Ecto neural progenitor cell (in vitro differentiated cells): ENCODE measurements around the gene ZXDC.

ENCODE experiments used
- DNase-seq: peaks from one replicate; pipeline ENCODE4 v3.0.0-alpha.2; 2018; ENCODE audit warnings: low spot score

ZXDC gene

DNA sequence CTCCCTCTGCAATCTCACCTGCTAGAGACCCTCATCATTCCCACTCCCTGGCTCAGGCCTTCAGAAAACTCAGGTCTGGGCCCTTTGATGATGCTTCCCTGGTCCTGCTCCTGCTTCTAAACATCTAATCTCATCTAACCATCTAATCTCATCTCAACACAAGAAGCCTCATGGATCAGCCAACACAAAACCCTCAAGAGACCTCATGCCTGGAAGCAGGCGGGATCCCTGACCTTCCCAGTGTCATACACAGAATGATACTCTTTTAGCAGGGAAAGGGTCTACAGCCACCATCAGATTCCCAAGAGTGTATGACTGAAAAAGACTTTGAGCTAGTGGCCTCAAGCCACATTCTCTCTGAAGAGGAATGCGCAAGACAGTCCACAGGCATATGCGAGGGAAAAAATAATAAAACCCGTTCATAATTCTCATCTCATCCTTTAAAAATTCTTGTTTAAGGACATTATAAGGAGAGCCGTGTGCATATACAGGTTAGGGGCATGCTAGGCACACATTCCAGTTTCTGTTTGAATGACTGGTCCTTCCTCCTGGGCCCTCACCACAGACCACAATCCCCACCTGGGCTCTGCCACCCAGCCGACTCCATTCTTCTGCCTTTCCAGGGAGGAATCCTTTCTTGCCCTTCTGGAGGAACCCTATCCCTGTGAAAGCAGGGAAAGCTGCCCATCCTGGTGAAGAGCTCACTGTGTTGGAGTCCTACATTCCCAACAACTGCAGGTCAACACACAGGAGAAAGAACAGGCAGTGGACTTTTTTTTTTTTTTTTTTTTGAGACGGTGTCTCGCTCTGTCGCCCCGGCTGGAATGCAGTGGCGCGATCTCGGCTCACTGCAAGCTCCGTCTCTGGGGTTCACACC, 2.2 kb downstream of the ZXDC start:
- no peak for DNase-seq

DNA sequence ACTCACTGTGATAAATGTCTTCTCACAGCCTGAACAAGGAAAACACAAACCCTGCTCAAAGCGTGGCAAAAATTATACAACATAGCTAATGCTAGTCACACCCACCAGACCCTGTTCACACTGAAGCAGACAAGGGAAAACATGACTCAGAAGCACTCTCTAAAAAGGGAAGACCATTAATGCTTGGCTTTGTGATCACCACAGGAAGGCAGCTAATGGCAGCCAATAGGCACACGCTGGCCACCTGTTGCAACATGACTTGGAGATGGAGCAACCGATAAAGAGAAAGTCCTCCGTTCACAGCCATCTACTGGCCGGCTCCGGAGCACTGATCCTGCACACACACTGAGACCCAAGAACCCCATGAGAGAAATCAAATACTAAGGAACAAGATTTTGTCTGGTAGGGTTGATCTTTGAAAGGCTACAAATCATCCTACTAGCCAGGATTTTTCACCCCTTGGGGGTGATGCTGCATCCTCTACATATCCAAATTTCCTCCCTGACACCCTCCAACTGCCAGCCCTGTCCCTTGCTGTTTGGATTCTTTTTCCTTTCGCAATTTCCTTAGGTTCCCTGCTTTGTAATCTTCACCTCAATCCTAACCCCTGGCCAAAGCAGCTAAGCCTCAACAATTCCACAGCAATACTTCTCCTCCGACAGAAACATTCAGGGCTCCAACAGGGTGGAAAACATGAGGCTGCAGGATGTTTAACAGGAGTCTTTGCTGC, 3.2 kb downstream of the ZXDC start:
- no peak for DNase-seq

DNA sequence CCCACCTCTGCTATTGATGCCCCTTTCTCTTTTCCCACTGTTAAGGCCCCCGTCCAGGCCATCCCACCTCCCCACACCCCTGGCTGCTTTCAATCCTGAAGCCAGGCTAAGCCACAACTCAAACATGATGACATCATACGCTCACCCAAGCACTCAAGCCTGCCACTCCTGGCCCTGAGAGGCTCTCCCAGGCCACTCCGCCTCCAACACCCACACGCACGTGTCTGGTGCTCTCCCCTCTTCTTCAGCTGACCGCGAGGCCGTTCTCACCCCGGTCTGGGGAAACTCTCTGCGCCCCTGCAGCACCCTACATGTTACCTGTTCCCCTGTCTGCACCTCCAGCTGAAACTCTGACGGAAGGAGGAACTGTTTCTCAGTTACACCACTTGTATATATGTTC, 6.2 kb downstream of the ZXDC start:
- DNase-seq = no peak

DNA sequence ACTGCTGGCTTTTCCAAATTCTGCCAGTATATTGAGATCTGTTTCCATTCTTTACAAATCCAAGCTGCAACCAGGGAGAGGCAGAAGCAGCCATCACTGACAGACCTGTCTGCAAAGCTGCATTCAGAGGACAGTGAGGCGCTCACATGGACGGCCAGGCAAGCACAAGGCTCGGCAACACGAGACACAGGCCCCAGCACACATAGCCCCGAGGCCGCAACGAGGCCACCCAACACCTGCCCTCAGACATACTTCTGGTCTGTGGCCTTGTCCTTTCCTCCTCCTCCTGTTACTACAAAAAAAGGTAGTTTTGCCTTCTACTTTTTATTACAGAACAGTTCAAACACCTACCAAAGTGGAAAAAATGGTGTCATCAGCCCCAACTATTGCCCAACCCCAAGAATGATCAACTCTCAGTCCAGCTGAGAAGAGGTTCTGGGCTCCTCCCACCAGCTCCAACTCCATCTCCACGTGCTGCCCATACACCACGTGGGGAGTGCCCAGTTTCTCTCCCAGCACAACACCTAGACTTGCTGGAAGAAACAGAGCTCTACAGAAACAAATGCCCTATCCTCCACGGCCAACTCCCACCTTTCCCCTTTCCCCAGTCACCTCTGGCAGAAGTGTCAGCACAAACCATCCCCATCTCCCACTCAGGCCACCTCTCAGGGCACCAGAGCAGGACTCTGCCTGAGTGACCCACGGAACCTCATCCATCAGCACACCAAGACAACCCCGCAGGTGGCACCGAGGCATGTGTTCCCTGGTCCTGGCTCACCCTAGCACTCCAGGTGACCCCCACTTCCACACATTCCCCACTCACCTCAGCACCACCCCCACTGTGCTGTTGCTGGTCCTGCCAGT, 7.4 kb downstream of the ZXDC start:
- no peak for DNase-seq

DNA sequence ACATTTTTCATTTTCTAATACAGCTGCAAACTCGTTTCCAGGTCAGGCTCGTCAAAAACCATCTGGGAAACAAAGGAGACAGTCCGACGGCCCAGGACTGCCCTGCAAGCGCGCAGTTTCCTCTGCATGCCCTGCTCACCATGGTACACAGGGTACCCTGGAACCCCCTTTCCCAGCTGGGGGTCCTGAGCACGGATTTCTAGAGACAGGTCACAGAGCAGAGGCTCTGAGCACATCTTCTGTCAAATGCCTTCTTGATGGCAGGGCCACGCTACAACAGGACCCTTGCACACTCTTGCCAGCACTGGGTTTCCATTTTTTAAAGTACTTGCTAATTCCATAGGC, 8.1 kb downstream of the ZXDC start:
- DNase-seq = no peak

DNA sequence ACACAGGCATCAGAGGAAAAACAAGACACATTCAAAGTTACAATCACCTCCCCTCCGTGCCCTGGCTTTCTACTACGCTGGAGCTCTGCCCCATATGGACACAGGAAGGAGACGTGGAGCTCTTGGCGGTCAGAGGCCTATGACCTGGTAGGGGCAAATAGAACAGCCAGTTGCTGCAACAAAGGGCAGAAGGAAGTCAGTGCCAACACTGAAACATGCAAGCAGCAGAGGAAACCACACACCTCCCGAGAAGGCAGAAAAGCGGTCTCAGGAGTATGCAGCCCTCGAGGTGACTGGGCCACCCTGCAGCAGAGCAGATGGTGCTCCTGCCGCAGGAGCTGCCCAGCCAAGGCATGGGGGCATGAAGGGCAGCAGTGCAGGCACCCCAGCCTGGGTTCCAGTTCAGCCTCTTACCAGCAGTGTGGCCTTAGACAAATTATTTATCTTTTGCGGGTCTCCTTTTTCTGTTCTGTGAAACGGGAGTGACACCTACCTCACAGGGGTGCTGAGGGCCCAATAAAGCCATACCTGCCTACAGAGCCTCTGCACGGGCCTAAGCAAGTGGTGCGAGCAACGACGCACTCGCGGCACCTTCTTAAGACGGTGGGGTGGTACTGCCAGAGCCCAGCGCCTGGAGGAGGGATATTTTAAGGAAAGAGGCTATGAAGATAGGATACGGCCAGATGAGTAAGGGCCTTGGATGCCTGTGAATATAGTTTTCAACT, 8.6 kb downstream of the ZXDC start:
- DNase-seq = no peak

DNA sequence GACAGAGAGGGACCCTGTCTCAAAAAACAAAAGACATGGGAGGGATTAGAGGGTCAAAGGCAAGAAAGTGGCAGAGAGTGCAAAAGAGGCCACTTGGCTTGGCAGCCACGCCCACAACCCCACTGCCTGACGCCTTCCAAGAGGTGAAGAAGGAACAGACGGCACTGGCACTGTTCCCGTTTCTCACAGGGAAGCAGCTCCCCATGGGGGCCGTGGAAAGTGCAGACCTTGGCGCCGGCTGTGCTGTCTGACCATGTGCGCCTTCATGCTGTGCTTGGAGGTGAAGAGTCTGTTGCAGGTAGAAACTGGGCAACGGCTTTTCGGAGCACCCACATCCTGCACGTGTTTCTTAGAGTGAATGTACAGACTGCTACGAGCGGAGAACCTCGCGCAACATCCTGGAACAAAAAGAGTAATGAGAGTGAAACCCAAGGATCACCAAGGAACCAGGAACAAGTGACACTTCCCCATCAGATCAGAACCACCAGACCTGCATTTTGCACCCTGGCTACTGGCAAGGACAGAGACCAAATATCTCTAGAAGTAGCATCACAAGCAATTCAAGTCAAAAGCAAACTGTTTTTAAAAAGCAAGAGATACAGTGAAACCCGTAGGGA, 9.7 kb downstream of the ZXDC start:
- DNase-seq = no peak

DNA sequence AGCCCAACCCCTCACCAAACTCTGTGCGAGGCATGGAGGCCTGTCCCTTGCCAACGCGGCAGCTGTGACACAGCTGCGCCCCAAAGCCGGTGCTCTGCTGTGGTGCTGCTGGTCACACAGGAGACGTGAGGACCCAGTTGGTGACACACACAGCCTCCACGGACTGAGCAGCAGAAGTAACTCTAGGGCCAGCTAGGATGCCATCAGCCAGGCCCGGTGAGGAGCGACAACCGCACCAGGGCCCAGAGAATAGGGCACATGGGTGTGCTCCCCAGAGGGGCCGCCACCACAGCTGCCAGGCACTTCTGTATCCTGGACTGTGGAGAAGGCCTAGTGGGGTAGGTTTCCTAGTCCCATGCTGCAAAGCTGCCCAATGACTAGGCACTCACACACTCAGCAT, 10.7 kb downstream of the ZXDC start:
- DNase-seq = no peak

DNA sequence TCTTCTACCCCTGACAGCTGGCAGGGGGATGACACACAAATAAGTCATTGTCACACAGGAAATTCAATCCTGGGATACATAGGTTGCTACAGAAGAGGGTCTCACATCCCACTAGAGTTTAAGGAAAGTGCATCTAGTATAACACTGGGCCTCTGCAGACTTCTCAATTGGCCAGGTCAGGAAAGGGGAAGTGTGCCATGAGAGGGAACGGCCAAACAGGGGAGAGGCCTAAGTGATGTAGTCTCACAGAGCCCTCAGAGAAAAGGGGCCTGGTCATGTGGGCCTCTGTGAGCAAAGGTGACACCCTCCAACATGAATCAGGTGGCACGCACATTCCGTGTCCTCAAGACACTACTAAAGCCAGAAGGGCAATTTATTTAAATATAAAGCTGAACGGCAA, 11.2 kb downstream of the ZXDC start:
- DNase-seq = no peak

DNA sequence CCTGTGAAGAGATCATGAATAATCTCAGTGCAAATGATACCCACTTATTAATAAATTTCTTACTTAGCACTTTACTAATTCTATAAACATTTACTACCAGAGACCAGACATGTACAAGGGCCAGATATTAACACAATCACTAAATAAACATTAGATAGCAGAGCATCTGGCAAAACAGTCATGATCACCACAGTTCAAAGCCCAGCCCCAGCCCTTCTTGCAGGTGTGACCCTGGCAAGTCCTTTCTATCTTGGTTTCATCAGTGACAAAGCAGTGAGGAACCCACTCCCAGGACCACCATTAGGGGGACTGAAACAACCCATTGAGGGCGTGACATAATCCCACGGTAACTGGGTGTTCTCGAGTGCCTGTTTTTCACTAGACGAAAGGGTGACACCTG, 11.6 kb downstream of the ZXDC start:
- DNase-seq = no peak

DNA sequence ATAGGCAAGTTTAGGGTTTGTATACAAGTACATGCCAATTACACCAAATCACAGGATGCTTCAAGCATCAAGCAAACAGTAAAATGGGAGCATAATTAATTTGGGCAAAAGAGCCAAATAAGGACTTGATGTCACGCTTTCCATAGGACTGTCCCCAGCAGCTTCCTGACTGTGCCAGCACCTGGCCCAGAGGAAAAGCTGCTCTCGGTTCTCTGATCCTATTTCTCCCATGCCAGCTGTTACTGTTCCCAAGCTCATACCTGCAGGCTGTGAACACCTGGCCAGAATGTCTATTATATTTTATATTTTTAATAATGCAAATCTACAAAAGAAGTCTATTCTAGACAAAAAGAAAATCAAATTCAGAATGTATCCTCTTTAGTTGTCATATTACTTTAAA, 12.2 kb downstream of the ZXDC start:
- DNase-seq = no peak

DNA sequence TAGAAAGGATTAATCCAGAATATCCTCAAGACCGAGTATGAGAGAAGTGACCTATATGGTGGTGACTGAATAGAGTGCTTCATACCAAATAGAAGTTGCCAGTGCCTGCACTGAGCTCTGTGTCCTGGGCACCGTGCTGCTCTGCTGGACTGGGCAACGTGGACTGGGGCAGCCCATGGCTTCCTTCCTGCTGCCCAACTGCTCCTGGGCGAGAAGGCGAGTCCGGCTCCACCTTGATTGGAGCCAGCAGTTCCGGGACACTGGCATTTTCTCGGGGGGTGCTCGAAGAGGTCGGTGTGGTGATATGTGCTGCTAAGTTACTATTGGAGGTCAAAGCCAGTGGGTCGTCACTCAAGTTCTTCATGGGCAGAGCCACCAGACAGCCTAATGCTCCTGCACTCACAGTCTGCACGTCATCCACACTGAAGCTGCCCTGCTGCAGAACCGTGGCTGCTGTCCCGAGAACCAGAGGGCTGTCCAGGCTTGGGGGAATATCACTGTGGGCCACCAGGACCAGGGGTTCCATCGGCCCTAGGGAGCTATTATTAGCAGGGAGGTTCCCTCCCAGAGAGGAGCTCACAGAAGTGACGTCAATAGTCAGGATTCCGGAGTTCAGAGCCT, 14.1 kb downstream of the ZXDC start:
- no peak for DNase-seq

DNA sequence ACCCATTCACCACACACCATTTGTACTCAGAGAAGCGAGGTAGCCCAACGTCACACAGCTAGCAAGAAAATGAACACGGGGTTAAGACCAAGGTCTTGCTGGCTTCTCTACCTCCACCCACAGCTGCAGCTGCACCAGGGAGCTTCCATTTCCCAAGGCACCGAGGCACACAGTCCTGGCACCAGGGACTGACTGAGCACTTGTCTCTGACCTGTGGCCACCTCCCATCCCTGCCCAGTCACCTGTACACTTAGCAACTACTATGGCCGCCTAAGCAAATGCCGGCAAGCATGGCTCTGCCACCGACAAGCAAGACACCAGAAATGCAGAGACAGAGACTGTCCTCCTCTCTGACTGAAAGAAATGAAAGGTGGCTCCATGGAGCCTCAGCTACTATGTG, 15.3 kb downstream of the ZXDC start:
- DNase-seq = no peak

DNA sequence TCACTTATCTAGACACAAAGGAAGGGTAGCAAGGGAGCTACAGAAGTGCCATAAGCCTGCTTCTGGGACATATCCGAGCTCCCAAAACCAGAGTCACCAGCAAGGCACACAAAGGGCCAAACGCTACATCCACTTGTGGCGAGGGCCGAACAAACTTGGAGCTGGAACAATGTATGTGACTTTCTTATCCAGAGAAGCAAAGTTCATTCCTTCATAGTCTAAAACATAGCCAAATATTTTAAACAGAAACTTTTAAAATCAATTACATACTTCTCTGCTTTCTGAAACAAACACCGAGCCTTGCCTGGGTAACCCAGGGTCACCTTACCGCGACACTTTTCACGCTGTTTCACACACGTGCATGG, 15.9 kb downstream of the ZXDC start:
- no peak for DNase-seq

DNA sequence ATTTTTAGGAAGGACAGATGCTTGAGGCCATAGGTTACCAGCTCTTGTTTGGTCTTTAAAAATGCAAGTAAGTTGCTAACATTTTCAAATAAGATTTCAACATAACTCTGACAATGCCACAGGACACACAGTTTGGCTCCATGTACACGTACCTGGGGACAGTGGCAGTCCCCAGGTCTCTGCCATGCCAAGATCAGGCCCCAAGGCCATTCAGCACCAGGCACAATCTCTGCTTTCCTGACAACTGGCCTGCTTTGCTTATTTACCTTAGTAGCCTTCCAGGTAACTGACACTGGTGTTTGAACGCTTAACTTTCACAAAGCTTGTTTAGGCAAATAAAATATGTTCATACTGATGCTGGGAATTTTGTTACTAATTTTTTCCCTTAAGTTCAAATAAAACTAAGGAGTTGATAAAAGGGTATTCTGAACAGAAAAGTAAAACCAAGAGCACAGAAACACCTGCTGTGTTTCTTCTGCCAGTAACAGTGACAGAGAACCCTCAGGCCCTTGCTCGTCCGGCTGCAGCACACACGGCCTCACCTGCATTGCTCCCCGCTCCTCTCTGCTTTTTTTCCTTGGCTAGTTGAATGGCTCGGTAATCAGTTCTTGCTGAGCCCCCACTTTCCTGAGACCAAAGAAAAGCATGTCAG, 16.5 kb downstream of the ZXDC start:
- DNase-seq = no peak

DNA sequence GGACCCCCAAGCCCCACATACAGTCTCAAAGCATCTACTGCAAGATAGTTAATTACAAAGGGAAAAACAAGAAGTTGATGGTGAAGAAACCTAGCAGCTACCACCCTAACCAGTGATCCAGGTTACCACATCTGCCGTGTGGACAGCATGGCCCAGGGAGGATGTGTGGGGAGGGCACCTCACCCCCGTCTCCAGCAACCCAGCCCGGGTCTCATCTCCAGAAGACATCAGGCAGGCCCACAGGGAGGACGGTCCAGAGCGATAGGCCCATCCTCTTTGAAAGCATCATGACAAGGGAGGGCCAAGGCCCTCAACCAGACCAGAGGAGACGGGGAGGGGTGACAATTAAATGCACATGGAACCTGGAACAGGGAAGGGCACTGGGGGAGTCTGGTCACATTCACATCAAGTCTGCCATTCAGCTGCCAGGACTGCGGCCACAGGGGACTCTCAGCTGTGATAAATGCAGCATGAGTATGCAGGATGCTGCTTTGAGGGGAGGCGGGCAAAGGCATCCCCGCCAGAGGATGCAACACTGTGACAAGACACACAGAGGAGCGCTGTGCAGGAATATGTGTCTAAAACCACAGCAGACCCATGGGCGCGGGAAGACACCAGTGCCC, 18.8 kb downstream of the ZXDC start:
- no peak for DNase-seq

DNA sequence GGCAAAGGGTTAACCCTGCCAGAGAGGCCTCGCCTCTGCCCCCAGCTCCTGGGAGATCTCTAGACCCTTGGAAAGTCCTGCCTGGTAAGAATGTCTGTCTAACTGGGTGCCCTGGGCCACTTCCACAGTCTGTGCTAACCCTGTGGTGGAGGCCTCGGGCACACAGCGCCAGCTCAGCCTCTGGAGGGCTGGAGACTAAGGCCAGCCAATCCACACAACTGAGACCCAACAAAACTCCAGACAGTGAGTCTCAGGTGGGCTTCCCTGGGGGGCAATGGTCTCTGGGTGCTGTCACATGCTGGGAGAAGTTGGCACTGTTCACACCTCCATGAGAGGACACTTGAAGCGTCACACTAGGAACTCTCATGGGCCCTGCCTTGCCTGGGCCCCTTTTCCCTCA, 19.5 kb downstream of the ZXDC start:
- DNase-seq = no peak

DNA sequence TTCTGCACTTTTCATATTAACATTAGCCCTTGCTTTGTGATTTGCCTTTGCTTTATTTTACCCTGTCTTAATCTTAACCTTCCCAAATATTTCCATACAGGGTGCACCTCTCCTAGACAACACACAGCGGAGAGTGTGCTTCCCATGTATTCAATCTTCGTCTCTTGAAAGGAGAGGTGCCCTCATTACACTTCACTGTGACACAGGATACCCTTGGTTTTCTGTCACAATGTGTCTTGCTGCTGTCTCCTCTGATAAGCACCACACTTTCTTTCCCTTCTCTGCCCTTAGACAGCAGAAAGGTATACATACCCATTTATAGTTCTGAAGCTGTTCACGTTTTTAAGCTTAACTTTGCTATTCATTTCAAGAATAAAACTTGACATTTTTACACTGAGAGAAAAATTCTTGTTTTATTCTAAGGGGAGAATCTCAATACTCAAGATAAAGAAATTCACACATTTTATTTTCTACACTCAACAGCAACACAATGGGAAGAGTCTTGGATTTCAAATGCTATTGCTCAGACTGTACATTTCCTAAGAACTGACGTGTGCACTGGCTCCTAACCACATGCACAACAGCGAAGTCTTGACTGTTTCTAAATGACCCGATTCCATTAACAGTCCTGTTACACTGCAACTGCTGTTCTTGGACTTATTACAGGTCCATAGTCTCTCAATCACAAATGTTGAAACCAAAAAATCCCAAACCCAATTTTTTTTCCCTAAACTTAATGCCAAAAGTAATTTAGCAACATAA, 21.1 kb downstream of the ZXDC start:
- DNase-seq = no peak

DNA sequence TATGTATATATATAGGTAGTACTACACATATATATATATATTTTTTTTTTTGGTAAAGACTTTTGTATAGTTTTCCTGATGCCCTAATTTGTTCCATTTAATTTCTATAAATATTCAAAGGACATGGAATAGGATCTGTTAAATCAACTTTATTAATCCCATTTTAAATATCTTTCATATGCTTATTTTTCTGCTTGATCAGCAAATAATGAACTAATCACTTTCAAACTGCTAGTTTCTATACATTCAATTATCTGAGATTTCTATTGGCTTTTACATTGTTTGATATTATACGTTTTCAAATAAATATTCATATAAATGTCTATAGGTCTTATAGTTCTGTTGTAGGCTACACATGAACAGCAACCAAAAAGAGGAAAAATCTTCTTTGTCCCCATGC, 21.7 kb downstream of the ZXDC start:
- no peak for DNase-seq

DNA sequence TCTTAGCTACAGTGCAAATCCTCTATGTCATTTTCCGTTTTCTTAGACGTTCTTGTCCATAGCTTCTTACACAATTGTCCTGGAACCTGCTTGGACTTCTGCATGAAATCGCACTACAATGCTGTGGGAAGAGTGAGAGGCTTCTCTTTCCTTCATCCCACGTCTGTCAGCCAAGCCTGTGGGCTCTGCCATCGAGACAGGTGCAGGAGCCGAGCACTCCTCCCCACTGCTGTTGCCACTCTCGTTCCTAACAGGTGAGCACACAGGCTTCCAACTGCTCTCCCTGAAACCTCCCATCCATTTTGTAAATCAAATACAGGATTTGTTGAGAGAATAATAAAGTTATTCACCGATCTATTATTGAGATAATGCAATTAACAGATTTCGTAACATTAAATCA, 23.5 kb downstream of the ZXDC start:
- no peak for DNase-seq
